Putamen (tissue), 1 donor: ENCODE data around the gene NCOA3.
A peak's percentile ranks its signal among the peaks of the same experiment; 100 is the strongest.

Experiments
- DNase-seq: peaks from one replicate; pipeline ENCODE4 v3.0.0-alpha.2; 2016; ENCODE audit warnings: low spot score

The NCOA3 gene

GRCh38 chr20:47667086-47667485 lies 165.4 kb downstream of the NCOA3 start:
- DNase-seq, result no peak

- DNase-seq, result no peak
Observed at GRCh38 chr20:47667531-47668312, 166.0 kb downstream of the NCOA3 start.

- DNase-seq, result no peak
Observed at GRCh38 chr20:47668313-47669151, 166.8 kb downstream of the NCOA3 start.

GRCh38 chr20:47669152-47669425 lies 167.4 kb downstream of the NCOA3 start:
- DNase-seq, result no peak

- no peak for DNase-seq
Observed at GRCh38 chr20:47669489-47669888, 167.8 kb downstream of the NCOA3 start.

GRCh38 chr20:47669927-47670890 lies 168.5 kb downstream of the NCOA3 start:
- DNase-seq, result no peak

- DNase-seq, result no peak
Observed at GRCh38 chr20:47670913-47671312, 169.2 kb downstream of the NCOA3 start.

- DNase-seq, result no peak
Observed at GRCh38 chr20:47672166-47672565, 170.5 kb downstream of the NCOA3 start.

- no peak for DNase-seq
Observed at GRCh38 chr20:47672886-47673670, 171.4 kb downstream of the NCOA3 start.

GRCh38 chr20:47673671-47673955 lies 171.9 kb downstream of the NCOA3 start:
- no peak for DNase-seq

- DNase-seq, result no peak
Observed at GRCh38 chr20:47674145-47674544, 172.5 kb downstream of the NCOA3 start.

GRCh38 chr20:47674686-47675085 lies 173.0 kb downstream of the NCOA3 start:
- no peak for DNase-seq

- DNase-seq, result no peak
Observed at GRCh38 chr20:47675190-47676142, 173.8 kb downstream of the NCOA3 start.

- DNase-seq, result no peak
Observed at GRCh38 chr20:47676219-47676721, 174.6 kb downstream of the NCOA3 start.

GRCh38 chr20:47676912-47677634 lies 175.4 kb downstream of the NCOA3 start:
- no peak for DNase-seq

GRCh38 chr20:47677635-47678453 lies 176.2 kb downstream of the NCOA3 start:
- DNase-seq, result peak; percentile 13

GRCh38 chr20:47678536-47678935 lies 176.8 kb downstream of the NCOA3 start:
- no peak for DNase-seq

- DNase-seq, result no peak
Observed at GRCh38 chr20:47679462-47679861, 177.8 kb downstream of the NCOA3 start.
